ENCODE measurements around the gene SLC1A2. TPM values are rescaled to one million over a fixed set of nuclear protein-coding genes. Genes with fewer than 3 reads are reported as not detected.

The SLC1A2 gene
- total RNA-seq, 1 experiment from 2014 or later = 0.50 TPM

- H3K9ac ChIP-seq (ENCODE audit: extremely low read depth, insufficient read length, low read length) = no peak overlapping the region
- no peak for TF ChIP-seq CTCF (conservative IDR thresholded peaks at IDR 0.05)
- no peak overlapping the region for H2BK20ac ChIP-seq (ENCODE audit: low read depth, low read length, poor library complexity, severe bottlenecking)
- H3T11ph ChIP-seq (ENCODE audit: low read length) = no peak overlapping the region
- no peaks in the 10 kb centered on the region for H3K27me3 ChIP-seq (ENCODE audit: insufficient read depth, low read length)
- H3K18ac ChIP-seq (ENCODE audit: insufficient read length, low read depth, low read length) = no peak overlapping the region
- no peak overlapping the region for H2AK5ac ChIP-seq (ENCODE audit: insufficient read length, low read length)
- no peak overlapping the region for H3K4ac ChIP-seq (ENCODE audit: low read depth, low read length)
- H3K23ac ChIP-seq (ENCODE audit: insufficient read length, low read depth, low read length) = no peak overlapping the region
- no peak overlapping the region for H2BK15ac ChIP-seq (ENCODE audit: low read depth, low read length)
- no peaks in the 10 kb centered on the region for H3K4me1 ChIP-seq (ENCODE audit: insufficient read depth, low read length)
- no peak overlapping the region for H2AFZ ChIP-seq (ENCODE audit: low read length)
- H4K91ac ChIP-seq (ENCODE audit: insufficient read length, low read depth, low read length) = no peak overlapping the region
- no peaks in the 10 kb centered on the region for H3K23me2 ChIP-seq (ENCODE audit: insufficient read length, low read depth, low read length, poor library complexity, severe bottlenecking)
- H3K4me3 Mint-ChIP-seq = no peak overlapping the region
- H3K14ac ChIP-seq (ENCODE audit: insufficient read depth, low read length) = no peak overlapping the region
- no peaks in the 10 kb centered on the region for H3K79me2 ChIP-seq (ENCODE audit: insufficient read depth, low read length)
- no peaks in the 10 kb centered on the region for H3K36me3 Mint-ChIP-seq (ENCODE audit: insufficient read depth in 1 of 3, low read depth in 3 of 3)
- DNase-seq = no peak
- peaks cover 5 to 8% of the 10 kb centered on the region in 2 experiments for H3K4me1 Mint-ChIP-seq
- no CpG with 5 or more reads among the region's 4 CpGs for WGBS (ENCODE audit: extremely low coverage, insufficient read length, low lambda C conversion rate)
- H3K4me2 ChIP-seq (ENCODE audit: insufficient read depth, insufficient read length, low read length) = no peak overlapping the region
- no peaks in the 10 kb centered on the region for H3K9me3 ChIP-seq (ENCODE audit: control insufficient read depth, low read depth, low read length)
- no peak overlapping the region for H2BK5ac ChIP-seq (ENCODE audit: insufficient read length, low read length)
- H3K27me3 Mint-ChIP-seq (ENCODE audit: low read depth) = no peaks in the 10 kb centered on the region; the same call in 1 of the 2 replicates
- no peak overlapping the region for H3K56ac ChIP-seq (ENCODE audit: insufficient read length, low read depth, low read length)
- no peak overlapping the region for H4K5ac ChIP-seq (ENCODE audit: insufficient read length, low read depth, low read length)
- no peak overlapping the region for H4K8ac ChIP-seq (replicated peaks; ENCODE audit: insufficient read length, low read depth, low read length)
- H4K20me1 ChIP-seq (ENCODE audit: control insufficient read depth, insufficient read depth, insufficient read length) = no peaks in the 10 kb centered on the region
- H2BK120ac ChIP-seq (ENCODE audit: low read depth, low read length, poor library complexity, severe bottlenecking) = no peak overlapping the region
- no peaks in the 10 kb centered on the region for H3K79me1 ChIP-seq (ENCODE audit: insufficient read depth, low read depth, low read length, poor library complexity, severe bottlenecking)
- H2BK12ac ChIP-seq (ENCODE audit: insufficient read length, low read depth, low read length) = no peak overlapping the region
- H3K27ac ChIP-seq (ENCODE audit: insufficient read length, low read depth, low read length) = no peak overlapping the region
- no peak overlapping the region for H3K27ac Mint-ChIP-seq
- H3K9me3 Mint-ChIP-seq = no peaks in the 10 kb centered on the region
Measured at GRCh38 chr11:35302398-35302797, 117.0 kb downstream of the SLC1A2 start.

Measured in H9 (cell line).